Calu3 (cell line): ENCODE measurements around the gene PIEZO2. TPM values are rescaled to one million over a fixed set of nuclear protein-coding genes. Genes with fewer than 3 reads are reported as not detected.
A peak's percentile ranks its signal among the peaks of the same experiment; 100 is the strongest.

ENCODE experiments used
- BruUV-seq: library from RNA; stranded (reverse); fragments of 400-500 nt; replicated peaks from 2 replicates; lab custom pipeline; 2021; lab: Mats Ljungman, UMichigan
- CTCF ChIA-PET: fragments of 300-600 bp; sonication (Branson Sonifier 250); formaldehyde crosslinking; loops from one replicate; lab custom pipeline; 2022; ENCODE audit warnings: antibody characterized with exemption; lab: Charles Lee
- DNase-seq: peaks from one replicate; pipeline ENCODE4 v3.0.0; 2022
- H3K27ac Mint-ChIP-seq: one replicate; pipeline ENCODE4 v1.8.0; 2022; ENCODE audit warnings: mixed read lengths; ENCODE audit not compliant: unreplicated experiment
- H3K27me3 Mint-ChIP-seq: one replicate; pipeline ENCODE4 v1.8.0; 2022; ENCODE audit warnings: mixed read lengths; ENCODE audit not compliant: unreplicated experiment
- H3K36me3 Mint-ChIP-seq: one replicate; pipeline ENCODE4 v1.8.0; 2022; ENCODE audit warnings: mild to moderate bottlenecking, moderate library complexity, mixed read lengths; ENCODE audit not compliant: insufficient read depth, unreplicated experiment
- H3K4me1 Mint-ChIP-seq: one replicate; pipeline ENCODE4 v1.8.0; 2022; ENCODE audit warnings: mild to moderate bottlenecking, low read depth, mixed read lengths; ENCODE audit not compliant: unreplicated experiment
- H3K4me3 Mint-ChIP-seq: one replicate; pipeline ENCODE4 v1.8.0; 2022; ENCODE audit warnings: mild to moderate bottlenecking, low read depth, moderate library complexity, mixed read lengths; ENCODE audit not compliant: unreplicated experiment
- H3K9me3 Mint-ChIP-seq: one replicate; pipeline ENCODE4 v1.8.0; 2022; ENCODE audit warnings: low read depth, mixed read lengths; ENCODE audit not compliant: unreplicated experiment
- intact Hi-C: fragments of 100-400 bp; cut with micrococcal nuclease; formaldehyde crosslinking; loops from one replicate; pipeline ENCODE4 v1.10.0; 2022; ENCODE audit not compliant: unreplicated experiment
- total RNA-seq: library from RNA; stranded (reverse); gene quantifications from 2 replicates; pipeline ENCODE4 v1.2.3, GENCODE V29; 2022
- TF ChIP-seq, protein P1 (sequence below): fragments of 200-600 bp; IDR thresholded peaks from one replicate; pipeline ENCODE4 v1.8.0; 2022; ENCODE audit warnings: antibody characterized with exemption; ENCODE audit not compliant: unreplicated experiment

PIEZO2 gene
- total RNA-seq, 1 experiment from 2014 or later, result 0.24 TPM

DNA sequence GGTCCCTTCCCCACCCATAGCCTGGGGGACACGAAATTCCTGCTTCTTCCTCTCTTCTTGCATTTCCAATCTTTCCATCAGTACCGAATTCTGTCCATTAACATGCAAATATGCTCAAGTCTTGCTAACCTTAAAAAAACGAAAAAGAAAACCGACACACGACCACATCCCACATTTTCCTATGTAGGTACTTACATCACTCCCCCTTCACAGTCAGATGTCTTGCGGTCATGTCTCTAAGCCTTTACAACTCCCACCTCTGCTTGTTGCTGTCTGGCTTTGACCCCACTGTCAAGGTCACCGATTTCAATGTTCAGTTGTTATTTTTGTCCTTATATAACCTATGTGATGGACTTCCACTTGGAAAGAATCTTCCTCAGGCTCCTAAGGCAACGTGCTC lies 404.1 kb downstream of the PIEZO2 start:
- peaks cover 4% of the 10 kb centered on the region for H3K4me1 Mint-ChIP-seq
- H3K9me3 Mint-ChIP-seq, result no peaks in the 10 kb centered on the region
- no peak for DNase-seq
- intact Hi-C loops, result no loop called here
- H3K4me3 Mint-ChIP-seq, result no peak overlapping the region
- CTCF ChIA-PET, result no interaction called here
- H3K36me3 Mint-ChIP-seq, result no peaks in the 10 kb centered on the region
- BruUV-seq, result no TSS peak
- no peak overlapping the region for H3K27ac Mint-ChIP-seq
- TF ChIP-seq, protein P1, sequence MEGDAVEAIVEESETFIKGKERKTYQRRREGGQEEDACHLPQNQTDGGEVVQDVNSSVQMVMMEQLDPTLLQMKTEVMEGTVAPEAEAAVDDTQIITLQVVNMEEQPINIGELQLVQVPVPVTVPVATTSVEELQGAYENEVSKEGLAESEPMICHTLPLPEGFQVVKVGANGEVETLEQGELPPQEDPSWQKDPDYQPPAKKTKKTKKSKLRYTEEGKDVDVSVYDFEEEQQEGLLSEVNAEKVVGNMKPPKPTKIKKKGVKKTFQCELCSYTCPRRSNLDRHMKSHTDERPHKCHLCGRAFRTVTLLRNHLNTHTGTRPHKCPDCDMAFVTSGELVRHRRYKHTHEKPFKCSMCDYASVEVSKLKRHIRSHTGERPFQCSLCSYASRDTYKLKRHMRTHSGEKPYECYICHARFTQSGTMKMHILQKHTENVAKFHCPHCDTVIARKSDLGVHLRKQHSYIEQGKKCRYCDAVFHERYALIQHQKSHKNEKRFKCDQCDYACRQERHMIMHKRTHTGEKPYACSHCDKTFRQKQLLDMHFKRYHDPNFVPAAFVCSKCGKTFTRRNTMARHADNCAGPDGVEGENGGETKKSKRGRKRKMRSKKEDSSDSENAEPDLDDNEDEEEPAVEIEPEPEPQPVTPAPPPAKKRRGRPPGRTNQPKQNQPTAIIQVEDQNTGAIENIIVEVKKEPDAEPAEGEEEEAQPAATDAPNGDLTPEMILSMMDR, result no peak
- H3K27me3 Mint-ChIP-seq, result no peaks in the 10 kb centered on the region

DNA sequence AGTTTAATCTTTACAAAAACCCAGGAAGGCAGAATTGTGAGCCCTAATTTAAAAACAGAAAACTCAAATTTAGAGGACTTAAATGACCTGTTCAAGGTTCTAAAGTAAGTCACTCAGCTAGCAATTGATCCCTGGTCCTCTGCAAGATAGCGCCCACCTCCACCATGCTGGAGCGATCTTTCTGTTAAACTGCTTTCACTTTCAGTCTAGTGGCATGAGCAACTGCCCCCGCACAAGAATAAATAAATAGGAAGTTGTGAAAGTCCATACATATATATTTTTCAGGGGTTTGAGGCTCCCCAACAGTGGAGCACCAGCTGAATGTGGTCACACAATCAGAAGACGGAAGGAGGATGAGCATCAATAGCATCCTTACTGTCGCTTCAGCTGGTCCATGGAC lies 405.6 kb downstream of the PIEZO2 start:
- BruUV-seq, result no TSS peak
- Mint-ChIP-seq H3K9me3 (no peaks in the 10 kb centered on the region), H3K27me3 (no peaks in the 10 kb centered on the region), H3K4me3 (no peak overlapping the region), H3K36me3 (no peaks in the 10 kb centered on the region), H3K27ac (no peak overlapping the region), H3K4me1 (no peaks in the 10 kb centered on the region)
- intact Hi-C loops, result no loop called here
- CTCF ChIA-PET, result interaction anchor here (0.5 kb wide), 1 partner anchor 176 kb away, joined by 4 read pairs; no protein-coding TSS in a partner anchor
- TF ChIP-seq, protein P1, result no peak
- DNase-seq, result no peak

DNA sequence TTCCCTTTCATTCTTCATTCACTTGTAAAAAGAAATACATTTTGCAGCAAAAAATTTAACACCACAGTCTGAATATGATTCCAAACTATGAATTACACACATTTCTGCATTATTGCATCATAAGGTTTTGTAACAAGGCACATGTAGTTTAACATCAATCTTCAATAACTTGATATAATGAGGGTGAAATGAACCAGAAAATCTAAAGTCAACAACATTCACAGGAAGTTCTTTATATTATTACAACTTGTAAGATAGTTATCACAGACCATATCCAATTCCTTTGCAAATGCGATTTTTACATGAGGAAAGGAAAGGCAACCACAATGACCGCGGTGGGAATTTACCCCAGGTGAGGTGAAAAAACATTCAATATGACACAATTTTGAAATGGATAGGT lies 410.2 kb downstream of the PIEZO2 start:
- no peaks in the 10 kb centered on the region for H3K9me3 Mint-ChIP-seq
- TF ChIP-seq, protein P1, result no peak
- no peaks in the 10 kb centered on the region for H3K36me3 Mint-ChIP-seq
- H3K27me3 Mint-ChIP-seq, result no peaks in the 10 kb centered on the region
- DNase-seq, result no peak
- H3K4me3 Mint-ChIP-seq, result no peak overlapping the region
- intact Hi-C loops, result no loop called here
- peak overlapping the region; percentile 67 for H3K27ac Mint-ChIP-seq
- CTCF ChIA-PET, result no interaction called here
- no peaks in the 10 kb centered on the region for H3K4me1 Mint-ChIP-seq
- no TSS peak for BruUV-seq

DNA sequence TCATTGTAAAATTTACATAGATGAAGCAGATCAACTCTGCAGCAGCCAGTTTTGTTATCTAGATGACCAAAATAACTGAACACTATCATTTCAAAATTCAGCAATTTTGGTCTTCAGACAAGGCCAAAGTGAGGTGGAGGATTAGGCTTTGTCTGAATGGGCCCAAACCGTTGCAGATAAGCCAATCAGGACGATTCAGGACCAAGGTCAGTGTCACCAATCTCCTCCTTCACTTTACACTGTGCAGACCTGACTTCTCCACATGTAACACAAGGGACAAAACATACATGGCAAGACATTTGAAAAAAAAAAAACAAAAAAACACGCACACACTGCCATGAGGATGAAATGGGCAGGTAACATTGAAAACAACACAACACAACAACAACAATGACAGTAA lies 412.4 kb downstream of the PIEZO2 start:
- Mint-ChIP-seq H3K36me3 (no peaks in the 10 kb centered on the region), H3K27me3 (peaks cover 13% of the 10 kb centered on the region), H3K4me1 (no peaks in the 10 kb centered on the region), H3K4me3 (no peak overlapping the region), H3K9me3 (no peaks in the 10 kb centered on the region), H3K27ac (no peak overlapping the region)
- CTCF ChIA-PET, result no interaction called here
- DNase-seq, result no peak
- TF ChIP-seq, protein P1, result no peak
- BruUV-seq, result no TSS peak
- intact Hi-C loops, result no loop called here
